ENCODE measurements around the gene EEF1B2. TPM values are rescaled to one million over a fixed set of nuclear protein-coding genes. Genes with fewer than 3 reads are reported as not detected.
"Not testable (repeated sequence)": the region's sequence is repeated elsewhere in the genome, so short reads cannot be mapped to it uniquely, and the experiment has no call there.

EEF1B2 gene
- total RNA-seq, 1 experiment from 2014 or later, result 547 TPM

DNA sequence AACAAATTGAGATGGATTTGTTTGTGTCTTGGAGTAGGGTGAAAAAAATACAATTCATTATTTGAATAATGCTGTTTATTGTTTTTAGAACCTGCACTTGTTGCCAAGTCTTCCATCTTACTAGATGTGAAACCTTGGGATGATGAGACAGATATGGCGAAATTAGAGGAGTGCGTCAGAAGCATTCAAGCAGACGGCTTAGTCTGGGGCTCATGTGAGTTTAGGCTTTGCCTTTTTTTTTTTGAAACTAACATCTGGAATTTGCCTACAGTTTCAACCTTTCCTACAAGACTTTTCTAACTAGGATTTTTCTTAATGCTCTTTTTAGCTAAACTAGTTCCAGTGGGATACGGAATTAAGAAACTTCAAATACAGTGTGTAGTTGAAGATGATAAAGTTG is 2.7 kb downstream of the EEF1B2 start:
- in situ Hi-C loops (cut with HindIII; ENCODE audit: low sequenced_read_pairs); DNase-seq (ENCODE audit: low spot score): not testable (repeated sequence)

DNA sequence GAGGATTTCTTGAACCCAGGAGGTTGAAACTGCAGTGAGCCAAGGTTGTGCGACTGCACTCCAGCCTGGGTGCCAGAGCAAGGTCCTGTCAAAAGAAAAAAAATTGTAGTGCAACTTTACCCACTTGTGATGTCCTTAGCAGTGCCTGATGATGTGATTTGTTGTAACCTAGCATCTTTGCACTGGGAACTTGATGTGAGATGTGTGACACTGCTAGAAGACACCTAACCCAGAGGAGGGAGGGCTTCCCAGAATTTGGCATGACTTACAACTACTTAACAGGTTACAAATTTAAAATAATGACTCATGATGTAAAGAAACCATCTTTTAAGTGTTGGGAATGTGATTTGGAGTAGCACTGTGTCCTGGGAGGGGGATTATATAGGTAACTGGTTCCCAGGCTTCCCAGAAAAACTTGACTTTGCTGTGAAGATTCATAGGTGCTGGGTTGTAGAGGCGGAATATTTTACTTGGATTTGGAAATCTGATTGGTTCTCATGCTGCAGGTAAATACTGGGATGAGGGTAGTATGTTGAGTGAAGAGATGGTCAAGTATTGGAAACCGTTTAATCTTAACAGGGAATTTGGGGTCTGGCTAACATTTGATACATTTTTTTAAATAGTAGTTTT is 3.7 kb downstream of the EEF1B2 start:
- in situ Hi-C loops (cut with HindIII; ENCODE audit: low sequenced_read_pairs), result no loop called here
- no peak for DNase-seq (ENCODE audit: low spot score)

DNA sequence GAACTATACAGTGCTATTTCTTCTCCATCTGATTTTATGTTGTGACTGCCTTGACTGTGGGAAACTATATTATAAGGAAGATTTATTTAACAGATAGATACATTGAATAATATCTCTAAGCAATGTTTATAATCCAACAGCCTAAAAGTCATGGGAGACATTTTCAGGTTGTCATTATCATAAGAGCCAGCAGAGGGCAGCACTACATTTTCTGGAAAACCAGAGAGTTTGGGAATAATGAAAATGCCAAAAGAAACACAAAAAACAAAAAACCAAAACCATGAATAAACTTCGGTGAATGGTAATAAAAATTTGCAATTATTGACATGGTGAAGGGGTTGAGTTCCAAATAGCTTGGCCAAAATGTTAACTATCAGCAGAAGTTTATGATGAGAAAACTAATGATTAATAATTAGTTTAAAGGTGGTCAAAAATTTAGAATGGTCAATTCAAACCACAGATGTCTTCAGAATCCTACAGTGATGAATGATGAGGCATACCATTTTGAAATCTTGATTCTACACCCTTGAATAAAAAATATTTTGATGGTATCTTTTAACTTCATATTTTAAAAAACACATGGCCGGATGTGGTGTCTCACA is 4.7 kb downstream of the EEF1B2 start:
- peak; percentile 56 for DNase-seq (ENCODE audit: low spot score)
- in situ Hi-C loops (cut with HindIII; ENCODE audit: low sequenced_read_pairs), result no loop called here

DNA sequence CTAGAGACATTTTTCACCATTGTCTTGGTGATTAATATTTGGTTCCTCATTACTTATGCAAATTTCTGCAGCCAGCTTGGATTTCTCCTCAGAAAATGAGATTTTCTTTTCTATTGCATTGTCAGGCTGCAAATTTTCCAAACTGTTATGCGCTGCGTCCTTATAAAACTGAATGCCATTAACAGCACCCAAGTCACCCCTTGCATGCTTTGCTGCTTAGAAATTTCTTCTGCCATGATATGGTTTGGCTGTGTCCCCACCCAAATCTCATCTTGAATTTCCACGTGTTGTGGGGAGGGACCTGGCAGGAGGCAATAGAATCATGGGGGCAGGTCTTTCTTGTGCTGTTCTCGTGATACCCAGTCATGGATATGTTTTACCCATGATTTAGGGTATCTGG is 8.5 kb downstream of the EEF1B2 start:
- in situ Hi-C loops (cut with HindIII; ENCODE audit: low sequenced_read_pairs); DNase-seq (ENCODE audit: low spot score): not testable (repeated sequence)

DNA sequence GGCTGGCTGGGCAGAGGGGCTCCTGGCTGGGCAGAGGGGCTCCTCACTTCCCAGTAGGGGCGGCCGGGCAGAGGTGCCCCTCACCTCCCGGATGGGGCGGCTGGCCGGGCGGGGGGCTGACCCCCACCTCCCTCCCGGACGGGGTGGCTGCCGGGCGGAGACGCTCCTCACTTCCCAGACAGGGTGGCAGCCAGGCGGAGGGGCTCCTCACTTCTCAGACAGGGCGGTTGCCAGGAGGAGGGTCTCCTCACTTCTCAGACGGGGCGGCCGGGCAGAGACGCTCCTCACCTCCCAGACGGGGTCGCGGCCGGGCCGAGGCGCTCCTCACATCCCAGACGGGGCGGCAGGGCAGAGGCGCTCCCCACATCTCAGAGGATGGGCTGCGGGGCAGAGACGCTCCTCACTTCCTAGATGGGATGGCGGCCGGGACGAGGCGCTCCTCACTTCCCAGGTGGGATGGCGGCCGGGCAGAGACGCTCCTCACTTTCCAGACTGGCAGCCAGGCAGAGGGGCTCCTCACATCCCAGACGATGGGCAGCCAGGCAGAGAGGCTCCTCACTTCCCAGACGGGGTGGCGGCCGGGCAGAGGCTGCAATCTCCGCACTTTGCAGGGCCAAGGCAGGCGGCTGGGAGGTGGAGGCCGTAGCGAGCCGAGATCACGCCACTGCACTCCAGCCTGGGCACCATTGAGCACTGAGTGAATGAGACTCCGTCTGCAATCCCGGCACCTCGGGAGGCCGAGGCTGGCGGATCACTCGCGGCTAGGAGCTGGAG is 12.1 kb downstream of the EEF1B2 start:
- in situ Hi-C loops (cut with HindIII; ENCODE audit: low sequenced_read_pairs); DNase-seq (ENCODE audit: low spot score): not testable (repeated sequence)

DNA sequence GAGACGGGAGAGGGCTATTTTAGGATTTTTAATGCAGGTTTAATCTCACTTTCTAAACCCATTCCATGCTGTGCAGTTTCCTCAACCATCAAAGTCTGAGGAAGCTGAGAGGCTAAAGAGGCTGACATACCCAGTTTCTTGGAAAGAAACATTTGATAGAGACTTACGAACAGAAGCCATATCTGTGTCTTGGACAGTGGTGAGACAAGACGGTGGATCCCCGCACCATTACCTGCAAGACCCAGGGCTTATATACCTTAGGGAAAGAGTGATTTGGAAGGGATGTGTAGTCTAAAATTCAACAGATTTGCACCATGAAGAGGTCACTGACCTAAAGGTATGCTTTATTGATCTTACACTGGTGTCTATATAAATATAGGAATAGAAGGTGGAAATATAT is 13.5 kb downstream of the EEF1B2 start:
- DNase-seq (ENCODE audit: low spot score), result no peak
- in situ Hi-C loops (cut with HindIII; ENCODE audit: low sequenced_read_pairs), result no loop called here

DNA sequence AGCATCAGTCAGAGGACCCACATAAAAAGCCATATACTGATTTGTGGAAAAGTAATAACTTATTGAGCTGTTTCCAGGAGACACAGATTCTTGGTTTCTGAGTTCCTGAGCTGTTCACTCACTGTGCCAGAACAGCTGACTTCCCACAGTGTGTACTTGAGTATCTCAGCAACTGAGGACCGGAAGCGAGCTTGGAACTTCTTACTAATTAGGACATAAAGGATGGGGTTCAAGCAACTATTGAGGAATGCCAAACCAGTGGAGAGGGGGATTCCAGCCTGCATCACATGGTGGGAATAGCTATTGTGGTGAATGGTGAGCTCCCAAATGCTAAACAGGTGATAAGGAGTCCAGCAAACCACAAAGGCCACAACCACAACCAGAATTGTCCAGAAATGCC is 16.4 kb downstream of the EEF1B2 start:
- no peak for DNase-seq (ENCODE audit: low spot score)
- in situ Hi-C loops (cut with HindIII; ENCODE audit: low sequenced_read_pairs), result no loop called here

DNA sequence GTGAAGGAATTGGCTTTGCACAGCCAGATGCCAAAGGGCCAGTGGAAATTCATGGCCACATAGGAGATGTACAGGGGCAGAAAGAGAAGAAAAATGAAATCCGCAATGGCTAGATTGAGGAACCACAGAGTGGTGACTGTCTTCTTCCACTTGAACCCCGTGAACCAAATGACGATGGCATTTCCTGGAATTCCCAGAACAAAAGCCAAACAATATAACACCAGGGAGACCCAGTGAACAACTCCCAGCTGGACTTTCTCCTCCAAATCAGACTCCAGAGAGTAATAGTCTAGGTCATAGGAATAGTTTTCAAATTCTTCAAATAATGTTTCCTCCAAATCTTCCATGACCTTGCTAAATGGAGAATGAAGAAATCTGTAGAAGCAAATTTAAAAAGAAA is 17.2 kb downstream of the EEF1B2 start:
- no peak for DNase-seq (ENCODE audit: low spot score)
- in situ Hi-C loops (cut with HindIII; ENCODE audit: low sequenced_read_pairs), result no loop called here

DNA sequence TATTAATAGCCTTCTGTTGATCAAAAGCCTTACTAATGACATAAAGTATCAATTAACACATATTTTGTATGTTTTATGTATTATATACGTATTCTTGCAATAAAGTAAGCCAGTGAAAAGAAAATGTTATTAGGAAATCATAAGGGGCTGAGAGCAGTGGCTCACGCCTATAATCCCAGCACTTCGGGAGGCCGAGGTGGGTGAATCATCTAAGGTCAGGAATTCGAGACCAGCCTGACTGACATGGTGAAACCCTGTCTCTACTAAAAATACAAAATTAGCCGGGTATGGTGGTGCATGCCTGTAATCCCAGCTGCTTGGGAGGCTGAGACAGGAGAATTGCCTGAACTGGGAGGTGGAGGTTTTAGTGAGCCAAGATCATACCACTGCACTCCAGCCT is 21.8 kb downstream of the EEF1B2 start:
- in situ Hi-C loops (cut with HindIII; ENCODE audit: low sequenced_read_pairs); DNase-seq (ENCODE audit: low spot score): not testable (repeated sequence)

DNA sequence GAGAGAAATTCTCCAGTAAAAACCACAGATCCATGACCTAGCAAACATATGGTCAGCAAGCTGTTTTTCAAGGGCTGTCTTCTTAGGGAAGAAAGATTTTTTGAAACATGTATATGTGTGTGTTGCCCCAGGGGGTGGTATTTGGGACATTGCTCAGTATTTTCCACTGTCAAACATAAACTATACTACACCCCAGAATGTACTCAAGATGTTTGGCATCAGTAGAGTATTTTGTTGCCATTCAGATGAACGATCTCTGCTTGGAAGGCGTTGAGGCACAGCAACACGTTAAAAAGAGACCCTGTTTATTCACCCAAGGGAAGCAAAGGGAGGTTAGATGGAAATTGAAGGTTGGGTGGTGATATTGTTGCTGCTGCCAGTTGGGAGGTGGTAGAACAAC is 30.0 kb downstream of the EEF1B2 start:
- no peak for DNase-seq (ENCODE audit: low spot score)
- in situ Hi-C loops (cut with HindIII; ENCODE audit: low sequenced_read_pairs), result no loop called here

DNA sequence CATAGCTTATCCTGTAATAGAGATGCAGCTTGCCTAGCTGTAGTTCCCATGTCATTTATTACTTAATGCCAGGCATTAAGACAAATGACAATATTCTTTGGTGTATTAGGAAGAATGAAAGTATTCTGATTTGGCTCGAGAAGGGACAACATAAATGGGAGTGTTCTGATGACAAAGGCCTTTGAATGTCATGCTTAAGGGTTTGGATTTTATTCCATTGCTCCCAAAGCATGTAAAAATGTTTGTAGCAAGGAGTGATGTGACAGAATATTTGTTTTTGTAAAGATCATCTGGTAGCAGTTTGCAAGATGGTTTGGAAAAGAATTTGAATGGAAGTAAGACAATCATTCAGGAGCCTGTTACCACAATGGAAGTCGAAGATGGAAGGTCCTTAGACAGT is 30.4 kb downstream of the EEF1B2 start:
- no peak for DNase-seq (ENCODE audit: low spot score)
- in situ Hi-C loops (cut with HindIII; ENCODE audit: low sequenced_read_pairs), result no loop called here

DNA sequence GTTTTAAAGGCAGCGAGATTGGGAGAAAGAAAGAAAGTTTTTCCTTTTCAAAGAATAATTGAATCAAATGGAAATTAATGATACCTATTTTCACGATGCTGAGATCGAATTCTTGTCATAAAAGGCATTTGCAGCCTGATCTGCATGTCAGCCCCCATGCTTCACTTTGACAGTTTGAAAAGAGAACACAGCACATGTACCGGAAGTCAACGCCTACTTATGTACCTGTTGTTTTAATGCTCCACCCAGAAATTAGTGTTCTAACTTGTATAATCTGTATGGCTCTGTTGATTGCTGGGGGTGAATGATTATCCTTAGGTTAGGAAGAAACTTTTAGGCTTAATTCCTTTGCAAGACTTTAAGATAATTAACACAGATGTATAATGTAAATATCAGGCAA is 31.0 kb downstream of the EEF1B2 start:
- DNase-seq (ENCODE audit: low spot score), result no peak
- in situ Hi-C loops (cut with HindIII; ENCODE audit: low sequenced_read_pairs), result no loop called here

DNA sequence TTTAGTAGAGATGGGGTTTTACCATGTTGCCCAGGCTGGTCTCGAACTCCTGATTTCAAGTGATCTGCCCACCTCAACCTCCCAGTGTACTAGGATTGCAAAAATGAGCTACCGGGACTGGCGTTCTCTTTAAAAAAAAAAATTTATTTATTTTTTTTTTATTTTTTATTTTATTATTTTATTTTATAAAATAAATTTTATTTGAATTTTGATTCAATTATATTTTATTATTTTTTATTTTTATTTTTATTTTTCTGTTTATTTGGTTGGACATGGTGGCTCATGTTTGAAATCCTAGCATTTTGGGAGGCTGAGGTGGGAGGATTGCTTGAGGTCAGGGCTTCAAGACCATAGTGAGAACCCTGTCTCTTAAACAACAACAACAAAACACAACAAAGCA is 32.5 kb downstream of the EEF1B2 start:
- in situ Hi-C loops (cut with HindIII; ENCODE audit: low sequenced_read_pairs), result no loop called here
- DNase-seq (ENCODE audit: low spot score), result no peak

DNA sequence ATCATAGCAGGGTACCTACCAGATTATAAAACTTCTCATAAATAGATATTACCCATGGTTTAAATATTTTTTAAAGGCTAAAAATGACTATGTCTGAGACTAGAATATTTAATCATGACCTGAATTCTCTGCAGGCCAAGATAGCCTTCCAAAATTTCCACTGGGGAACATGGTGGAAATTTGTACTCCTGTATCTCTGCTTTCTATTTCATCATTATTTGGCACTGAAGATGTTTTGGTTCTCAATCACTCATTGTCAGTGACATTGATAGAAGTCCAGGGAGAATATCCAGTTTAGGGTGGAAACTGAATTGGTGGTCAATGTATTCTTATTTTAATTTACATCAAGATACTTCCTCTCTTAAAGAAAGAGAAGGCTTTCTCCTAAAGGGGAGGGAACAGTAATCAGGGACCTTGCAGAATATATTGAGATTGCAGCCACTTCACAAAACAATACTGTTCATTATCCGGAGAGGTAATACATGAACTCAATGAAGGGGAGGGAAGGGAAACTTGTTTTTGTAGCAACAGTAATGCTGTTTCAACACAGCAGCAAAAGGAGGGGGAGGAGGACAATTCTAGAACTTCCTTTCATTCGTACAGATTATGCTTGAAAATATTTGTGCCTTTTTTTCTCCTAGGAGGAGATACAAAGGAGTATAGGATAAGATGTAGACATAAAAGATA is 34.1 kb downstream of the EEF1B2 start:
- no peak for DNase-seq (ENCODE audit: low spot score)
- in situ Hi-C loops (cut with HindIII; ENCODE audit: low sequenced_read_pairs), result no loop called here

DNA sequence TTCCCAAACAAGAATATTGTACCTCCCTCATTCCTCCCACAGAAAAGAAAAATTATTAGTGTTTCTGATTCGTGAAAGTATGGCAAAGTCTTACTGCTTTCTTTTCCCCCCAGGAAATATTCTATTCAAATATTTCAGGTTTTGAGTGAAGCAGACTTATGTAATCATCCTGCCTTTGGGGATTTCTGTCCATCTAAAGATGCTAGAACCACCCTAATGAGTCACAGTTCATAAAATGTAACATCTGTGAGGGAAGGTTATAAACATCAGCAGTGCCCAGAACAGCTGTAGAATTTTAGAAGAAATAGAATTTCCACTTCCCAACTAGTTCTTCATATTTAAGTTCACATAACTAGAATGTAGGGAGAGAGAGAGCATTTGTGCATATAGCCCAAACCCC is 39.0 kb downstream of the EEF1B2 start:
- DNase-seq (ENCODE audit: low spot score), result no peak
- in situ Hi-C loops (cut with HindIII; ENCODE audit: low sequenced_read_pairs), result no loop called here

DNA sequence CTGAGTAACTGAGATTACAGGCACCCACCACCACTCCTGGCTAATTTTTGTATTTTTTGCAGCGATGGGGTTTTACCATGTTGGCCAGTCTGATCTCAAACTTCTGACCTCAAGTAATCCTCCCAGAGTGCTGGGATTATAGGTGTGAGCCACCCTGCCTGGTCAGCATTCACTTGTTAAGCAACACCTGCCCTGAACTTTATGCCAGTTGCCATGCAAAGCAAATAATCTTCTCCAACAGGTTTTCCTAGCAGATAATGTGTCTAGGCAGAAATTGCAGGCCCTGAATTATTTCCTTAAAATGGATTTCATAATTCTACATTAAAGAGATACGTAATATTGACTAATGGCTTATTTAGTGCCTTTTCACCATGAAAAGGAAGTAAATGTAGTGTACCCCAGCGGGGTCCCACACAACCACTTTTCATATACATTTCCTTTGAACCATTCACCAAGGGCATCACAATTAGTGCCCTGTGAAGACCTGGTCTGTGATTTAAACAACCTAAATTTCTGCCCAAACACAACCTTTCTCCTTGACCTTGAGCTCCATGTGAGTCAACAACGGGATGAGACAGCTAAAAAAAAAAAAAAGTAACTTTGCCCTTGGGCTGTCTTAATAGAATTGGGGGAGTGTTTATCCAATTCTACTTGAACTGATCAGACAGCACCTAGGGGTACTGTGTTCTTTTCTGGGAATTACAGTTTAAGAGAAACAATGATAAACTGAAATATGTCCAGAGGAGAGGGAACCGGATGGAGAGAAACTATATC is 41.6 kb downstream of the EEF1B2 start:
- in situ Hi-C loops (cut with HindIII; ENCODE audit: low sequenced_read_pairs), result no loop called here
- no peak for DNase-seq (ENCODE audit: low spot score)

DNA sequence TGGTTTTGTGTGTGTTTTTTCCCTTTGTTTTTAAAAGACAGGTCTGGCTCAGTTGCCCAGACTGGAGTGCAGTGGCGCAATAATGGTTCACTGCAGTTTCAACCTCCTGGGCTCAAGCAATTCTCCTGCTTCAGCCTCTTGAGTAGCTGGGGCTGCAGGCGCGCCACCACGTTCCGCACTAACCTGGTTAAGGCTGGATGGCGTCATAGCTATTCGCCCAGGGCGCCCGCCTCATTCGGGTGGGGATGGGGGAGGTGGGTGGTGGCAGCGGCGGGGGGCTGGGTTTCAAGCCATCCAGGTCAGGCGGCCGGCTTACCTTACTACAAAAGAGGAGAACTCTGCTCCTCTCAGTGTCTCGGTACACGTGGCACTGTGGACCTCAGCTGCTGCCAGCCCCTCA is 42.8 kb downstream of the EEF1B2 start:
- DNase-seq (ENCODE audit: low spot score), result no peak
- in situ Hi-C loops (cut with HindIII; ENCODE audit: low sequenced_read_pairs), result no loop called here

DNA sequence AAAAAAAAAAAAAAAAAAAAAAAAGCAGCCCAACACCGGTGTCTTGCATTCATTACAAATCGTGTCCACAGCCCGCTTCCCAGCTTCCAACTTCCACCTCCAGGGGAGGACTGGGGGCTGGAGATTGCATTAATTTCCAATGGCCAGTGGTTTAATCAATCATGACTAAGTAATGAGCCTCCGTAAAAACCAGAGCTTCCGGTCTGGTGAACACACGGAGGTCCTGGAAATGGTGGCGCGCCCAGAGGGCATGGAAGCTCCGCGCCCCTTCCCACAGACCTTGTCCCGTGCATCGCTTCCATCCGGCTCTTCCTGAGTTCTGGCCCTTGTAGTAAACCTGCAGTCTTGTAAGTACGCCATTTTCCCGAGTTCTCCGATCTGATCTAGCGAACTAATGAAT is 43.6 kb downstream of the EEF1B2 start:
- in situ Hi-C loops (cut with HindIII; ENCODE audit: low sequenced_read_pairs), result no loop called here
- no peak for DNase-seq (ENCODE audit: low spot score)

DNA sequence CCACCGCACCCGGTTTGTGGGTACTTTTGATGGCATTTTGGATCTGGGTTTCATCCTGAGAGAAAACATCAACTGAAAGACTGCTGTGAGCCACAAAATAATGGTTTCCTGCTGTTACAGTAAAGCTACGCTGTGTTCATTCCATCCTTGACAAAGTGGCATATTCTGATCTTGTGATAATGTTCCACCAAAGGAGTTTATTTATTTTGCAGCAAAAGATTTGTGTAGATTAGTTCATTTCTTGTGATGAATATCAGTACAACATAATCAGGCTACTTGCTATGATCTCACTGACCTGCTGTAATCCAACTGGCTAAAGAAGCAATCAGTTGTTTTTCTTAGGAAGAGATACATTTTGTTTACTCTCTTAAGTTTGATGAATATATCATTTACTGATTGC is 45.0 kb downstream of the EEF1B2 start:
- no peak for DNase-seq (ENCODE audit: low spot score)
- in situ Hi-C loops (cut with HindIII; ENCODE audit: low sequenced_read_pairs), result no loop called here

All from G401 (cell line).